DMS53 (cell line): ENCODE results near the gene LAMTOR4.
"Not testable (repeated sequence)": the region's sequence is repeated elsewhere in the genome, so short reads cannot be mapped to it uniquely, and the experiment has no call there.

Experiments used
- DNase-seq: peaks from one replicate; lab custom pipeline; 2025; lab: John Stamatoyannopoulos, UW

LAMTOR4 gene

DNA sequence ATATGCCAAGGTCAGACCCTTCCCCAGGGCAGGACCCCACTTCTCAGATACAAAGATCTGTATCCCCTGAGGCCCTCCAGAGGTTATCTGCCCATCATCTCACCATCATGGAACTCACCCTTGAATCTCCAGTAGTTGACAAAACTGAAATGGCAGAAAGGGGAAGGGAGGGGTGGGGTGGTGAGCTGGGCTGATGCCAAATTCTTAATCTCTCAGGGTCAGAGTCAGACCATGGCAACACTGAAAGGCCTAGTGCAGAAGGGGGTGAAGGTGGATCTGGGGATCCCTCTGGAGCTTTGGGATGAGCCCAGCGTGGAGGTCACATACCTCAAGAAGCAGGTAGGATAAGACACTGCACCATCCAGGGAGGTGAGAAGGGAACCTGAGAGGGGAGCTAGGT is 26.1 kb upstream of the LAMTOR4 start:
- DNase-seq, result no peak

DNA sequence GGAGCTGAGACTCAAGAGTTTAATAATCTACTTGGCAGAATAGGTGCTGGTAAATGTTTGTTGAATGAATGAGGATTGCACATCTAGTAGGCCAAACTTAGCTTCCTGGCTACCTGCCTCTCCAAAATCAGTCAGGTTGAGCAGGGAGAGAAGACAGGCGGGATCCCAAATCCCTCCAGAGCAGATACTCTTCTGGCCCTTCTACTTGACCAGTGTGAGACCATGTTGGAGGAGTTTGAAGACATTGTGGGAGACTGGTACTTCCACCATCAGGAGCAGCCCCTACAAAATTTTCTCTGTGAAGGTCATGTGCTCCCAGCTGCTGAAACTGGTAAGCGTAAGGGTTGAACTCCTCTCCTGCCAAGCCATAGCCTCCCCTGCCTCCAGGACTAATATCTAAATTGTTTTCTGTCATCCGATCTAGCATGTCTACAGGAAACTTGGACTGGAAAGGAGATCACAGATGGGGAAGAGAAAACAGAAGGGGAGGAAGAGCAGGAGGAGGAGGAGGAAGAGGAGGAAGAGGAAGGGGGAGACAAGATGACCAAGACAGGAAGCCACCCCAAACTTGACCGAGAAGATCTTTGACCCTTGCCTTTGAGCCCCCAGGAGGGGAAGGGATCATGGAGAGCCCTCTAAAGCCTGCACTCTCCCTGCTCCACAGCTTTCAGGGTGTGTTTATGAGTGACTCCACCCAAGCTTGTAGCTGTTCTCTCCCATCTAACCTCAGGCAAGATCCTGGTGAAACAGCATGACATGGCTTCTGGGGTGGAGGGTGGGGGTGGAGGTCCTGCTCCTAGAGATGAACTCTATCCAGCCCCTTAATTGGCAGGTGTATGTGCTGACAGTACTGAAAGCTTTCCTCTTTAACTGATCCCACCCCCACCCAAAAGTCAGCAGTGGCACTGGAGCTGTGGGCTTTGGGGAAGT is 24.2 kb upstream of the LAMTOR4 start:
- no peak for DNase-seq

DNA sequence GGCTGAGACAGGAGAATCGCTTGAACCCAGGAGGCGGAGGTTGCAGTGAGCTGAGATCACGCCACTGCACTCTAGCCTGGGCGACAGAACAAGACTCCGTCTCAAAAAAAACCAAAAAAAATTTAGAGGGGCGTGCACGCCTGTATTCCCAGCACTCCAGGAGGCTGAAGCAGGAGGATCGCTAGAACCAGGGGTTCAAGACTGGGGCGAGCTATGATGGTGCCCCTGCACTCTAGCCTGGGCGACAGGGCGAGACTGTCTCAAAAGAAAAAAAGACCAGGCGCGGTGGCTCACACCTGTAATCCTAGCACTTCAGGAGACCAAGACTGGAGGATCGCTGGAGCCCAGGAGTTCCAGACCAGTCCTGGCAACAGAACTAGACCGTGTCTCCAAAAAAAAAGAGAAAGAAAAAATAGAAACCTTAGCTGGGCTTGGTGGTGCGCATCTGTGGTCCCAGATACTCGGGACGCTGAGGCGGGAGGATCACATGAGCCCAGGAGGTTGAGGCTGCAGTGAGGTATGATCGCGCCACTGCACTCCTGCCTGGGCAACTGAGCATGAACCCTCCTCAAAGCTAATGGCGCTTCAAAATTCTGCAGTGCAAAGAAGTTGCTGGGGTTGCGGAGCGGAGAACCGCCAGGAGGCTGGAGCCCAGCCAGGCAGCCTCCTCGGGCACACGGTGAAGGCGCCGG is 22.3 kb upstream of the LAMTOR4 start:
- no peak for DNase-seq

DNA sequence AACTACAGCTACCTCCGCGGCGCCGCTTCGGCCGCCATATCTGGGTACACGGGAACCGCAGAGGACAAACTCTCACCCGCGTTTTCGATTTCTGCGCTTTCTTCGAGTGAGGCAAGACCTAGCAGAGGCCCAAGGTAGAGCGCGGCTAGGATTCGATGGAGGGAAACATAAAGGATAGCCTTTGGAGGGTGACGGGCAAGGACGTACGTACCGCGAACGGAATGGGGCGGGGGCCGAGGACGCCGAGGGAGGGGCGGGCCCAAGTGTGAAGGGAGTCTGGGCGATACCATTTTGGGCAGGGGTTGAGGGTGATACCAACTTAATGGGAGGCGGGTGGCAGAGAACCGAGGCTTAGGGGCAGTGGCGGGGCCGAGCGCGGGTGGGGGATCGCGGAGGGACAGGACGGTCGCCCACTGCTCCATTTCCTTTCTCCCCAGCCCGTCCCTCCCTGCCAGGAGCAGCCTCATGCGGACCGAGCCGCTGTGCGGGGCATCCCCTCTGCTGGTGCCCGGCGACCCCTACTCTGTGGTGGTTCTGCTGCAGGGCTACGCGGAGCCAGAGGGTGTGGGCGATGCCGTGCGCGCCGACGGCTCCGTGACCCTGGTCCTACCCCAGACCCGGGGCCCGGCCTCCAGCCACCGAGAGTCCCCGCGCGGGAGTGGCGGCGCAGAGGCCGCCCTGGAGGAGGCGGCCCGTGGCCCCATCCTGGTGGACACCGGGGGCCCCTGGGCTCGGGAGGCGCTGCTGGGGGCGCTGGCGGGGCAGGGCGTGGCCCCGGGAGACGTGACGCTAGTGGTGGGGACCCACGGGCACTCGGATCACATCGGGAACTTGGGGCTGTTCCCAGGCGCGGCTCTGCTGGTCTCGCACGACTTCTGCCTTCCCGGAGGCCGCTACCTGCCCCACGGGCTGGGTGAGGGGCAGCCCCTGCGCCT is 21.5 kb upstream of the LAMTOR4 start, which contains the start of gene MBLAC1:
TSS of gene MBLAC1 (plus strand) at position 37 of the 935 bp plus-strand sequence. CDS start at position 466, 429 bp downstream.
- peak; percentile 98 for DNase-seq

DNA sequence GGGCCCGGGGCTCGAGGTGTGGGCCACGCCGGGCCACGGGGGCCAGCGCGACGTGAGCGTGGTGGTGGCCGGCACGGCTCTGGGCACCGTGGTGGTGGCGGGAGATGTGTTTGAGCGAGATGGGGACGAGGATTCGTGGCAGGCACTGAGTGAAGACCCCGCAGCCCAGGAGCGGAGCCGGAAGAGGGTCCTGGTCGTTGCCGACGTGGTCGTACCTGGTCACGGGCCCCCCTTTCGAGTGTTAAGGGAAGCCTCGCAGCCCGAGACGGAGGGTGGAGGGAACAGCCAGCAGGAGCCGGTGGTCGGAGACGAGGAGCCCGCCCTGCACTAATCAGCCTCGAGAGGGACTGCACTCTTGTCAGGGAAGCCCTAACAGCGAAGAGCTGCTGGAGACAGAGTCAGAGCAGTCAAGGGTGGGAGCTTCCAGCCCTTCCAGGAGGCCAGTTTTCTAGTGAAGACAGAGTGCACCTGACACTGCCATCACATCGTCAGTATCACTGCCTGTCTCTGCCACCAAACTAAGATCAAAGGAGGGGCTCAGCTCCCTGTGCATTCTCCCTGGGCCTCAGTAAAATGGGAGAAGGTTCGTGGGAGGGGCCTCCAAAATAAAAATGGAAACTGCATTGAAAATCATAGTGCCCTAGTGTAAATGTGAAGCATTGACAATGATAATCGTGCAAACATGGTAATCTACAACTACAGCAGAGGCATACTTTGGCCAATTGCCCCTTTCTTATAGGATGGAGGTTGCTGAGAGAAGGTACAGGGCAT is 20.7 kb upstream of the LAMTOR4 start:
- peak; percentile 75 for DNase-seq

DNA sequence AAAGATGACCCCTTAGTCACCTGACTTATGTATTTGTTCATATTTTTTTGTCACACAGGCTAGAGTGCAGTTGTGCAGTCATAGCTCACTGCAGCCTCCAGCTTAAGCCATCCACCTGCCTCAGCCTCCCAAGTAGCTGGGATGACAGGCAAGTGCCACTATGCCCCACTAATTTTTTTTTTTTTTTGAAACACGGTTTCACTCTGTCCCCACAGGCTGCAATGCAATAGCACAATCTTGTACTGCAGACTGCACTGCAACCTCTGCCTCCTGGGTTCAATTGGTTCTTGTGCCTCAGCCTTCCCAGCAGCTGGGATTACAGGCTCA is 20.1 kb upstream of the LAMTOR4 start:
- no peak for DNase-seq

DNA sequence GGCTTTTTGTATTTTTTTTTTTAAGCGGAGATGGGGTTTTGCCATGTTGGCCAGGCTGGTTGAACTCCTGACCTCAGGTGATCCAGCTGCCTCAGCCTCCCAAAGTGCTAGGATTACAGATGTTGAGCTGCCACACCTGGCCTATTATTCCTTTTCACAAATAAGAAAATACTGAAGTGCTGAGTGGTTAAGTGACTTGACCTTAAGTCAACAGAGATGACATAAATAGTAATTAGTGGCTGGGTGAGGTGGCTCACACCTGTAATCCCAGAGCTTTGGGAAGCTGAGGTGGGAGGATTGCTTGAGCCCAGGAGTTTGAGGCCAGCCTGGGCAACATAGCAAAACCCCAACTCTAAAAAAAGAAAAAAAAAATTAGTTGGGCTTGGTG is 18.5 kb upstream of the LAMTOR4 start:
- DNase-seq, result peak; percentile 94

DNA sequence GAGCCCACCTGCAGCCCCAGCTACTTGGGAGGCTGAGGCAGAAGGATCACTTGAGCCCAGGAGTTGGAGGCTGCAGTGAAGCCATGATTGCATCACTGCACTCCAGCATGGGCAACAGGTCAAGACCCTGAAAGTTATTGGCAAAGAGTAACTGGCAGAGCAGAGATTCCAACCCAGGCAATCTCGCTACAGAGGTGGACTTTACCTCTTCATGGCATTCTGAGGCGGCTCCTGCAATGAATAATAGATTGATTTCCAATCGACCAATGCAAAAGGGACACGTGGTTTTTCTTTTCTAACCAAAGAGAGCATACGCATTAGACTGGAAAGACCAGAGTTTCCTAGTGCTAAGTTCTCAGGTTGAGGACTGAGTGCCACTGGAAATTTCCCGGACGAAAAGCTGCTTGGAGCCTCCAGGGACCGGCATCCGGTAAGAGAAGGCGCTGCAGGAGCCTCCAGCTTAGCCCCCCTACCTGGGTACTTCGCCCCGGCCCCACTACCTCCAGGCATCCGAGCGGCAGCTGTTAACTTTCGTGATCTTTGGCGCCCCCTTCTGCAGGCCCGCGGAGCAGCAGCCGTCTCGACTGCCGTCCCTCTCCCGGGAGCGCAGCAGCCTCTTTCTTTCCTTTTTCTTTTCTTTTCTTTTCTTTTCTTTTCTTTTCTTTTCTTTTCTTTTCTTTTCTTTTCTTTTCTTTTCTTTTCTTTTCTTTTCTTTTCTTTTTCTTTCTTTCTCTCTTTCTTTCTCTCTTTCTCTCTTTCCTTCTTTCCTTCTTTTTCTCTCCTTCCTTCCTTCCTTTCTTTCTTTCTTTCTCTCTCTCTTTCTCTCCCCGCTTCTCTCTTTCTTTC is 17.9 kb upstream of the LAMTOR4 start:
- DNase-seq, result peak; percentile 96

DNA sequence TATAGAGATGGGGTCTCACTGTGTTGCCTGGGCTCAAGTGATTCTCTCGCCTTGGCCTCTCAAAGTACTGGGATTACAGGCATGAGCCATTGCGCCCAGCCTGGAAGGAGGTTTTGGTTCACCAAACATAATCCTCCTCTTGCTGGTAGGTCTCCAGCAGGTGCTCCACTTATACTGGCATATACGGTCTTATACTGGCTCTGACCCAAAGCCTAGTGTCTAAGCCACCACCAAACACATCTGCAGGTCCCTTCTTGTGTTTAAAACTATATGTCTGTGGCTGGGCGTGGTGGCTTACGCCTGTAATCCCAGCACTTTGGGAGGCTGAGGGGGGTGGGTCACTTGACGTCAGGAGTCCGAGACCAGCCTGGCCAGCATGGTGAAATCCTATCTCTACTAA is 16.6 kb upstream of the LAMTOR4 start:
- DNase-seq, result peak; percentile 69

DNA sequence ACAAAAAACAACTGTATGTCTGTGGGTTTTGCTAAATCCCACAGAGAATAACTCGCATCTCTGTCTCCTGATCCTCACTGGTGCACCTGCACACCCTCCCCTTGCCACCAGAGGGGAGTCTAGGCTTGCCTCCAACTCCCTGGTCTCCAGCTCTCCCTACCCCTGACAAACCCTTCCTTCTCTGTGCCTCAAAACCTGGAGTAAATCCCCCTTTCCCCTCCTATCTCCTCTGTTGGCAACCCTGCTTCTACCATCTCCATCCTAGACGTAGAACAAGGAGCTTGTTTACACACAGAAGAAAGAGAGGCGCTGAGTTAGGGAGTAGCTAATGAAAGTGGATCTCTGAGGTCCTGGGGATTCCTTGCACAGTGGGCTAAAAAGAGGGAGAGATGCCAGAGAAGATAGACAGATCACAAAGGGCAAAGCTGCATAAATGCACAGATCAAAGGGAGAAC is 16.0 kb upstream of the LAMTOR4 start:
- peak; percentile 91 for DNase-seq

DNA sequence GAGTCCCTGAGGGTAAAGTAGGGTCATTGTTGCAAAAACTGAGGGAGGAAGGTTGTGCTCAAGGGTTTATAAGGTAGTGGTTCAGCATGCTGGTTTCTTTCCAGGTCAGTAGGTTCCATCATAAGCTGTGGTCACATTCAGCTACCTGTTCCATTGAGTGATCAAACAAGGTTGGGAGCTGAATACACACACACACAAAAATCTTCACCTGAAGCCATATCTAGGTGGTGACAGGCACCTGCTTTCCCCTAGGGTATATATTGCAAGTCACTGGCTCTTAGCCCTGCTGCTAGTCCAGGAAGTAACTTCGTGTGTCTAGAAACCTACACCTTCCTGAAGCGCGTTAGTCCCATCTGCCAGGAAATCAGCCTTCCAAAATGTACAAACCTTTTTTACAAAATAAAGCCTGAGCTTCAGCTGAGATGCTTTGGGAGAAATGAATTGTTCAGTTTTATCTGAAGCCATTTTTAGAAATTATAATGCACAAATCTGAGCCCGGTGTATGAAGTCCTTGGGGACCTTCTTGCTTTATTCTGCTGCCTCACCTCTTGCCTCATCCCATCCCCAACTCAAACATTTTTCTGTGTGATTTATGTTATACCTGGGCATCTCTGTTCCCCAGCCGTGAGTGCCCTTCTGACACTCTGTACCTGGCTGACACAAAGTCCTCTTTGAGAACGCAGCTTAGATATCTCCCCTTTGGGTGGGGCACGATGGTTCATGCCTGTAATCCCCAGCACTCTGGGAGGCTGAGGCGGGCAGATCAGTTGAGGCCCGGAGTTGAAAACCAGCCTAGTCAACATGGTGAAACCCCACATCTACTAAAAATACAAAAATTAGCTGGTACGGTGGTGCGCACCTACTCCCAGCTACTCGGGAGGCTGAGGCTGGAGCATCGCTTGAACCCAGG is 10.6 kb upstream of the LAMTOR4 start:
- peak; percentile 72 for DNase-seq

DNA sequence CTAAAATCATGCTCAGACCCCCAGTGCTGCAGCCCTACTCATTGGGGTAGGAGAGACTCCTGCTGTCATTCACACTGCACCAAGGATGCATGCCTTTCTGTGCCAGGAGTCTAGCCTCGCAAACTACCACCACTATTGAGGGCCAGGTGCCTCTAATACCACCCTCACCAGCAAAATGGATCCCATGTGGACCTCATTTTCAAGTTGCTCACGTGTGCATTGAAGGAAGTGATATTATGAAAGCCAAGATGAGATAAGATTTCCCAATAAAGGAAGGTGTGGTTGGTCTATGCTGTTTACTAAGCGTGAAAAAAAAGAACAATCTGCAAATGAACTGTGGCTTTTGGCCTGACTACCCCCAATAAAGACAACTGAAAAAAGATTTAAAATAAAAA is 7.2 kb upstream of the LAMTOR4 start:
- DNase-seq, result no peak

DNA sequence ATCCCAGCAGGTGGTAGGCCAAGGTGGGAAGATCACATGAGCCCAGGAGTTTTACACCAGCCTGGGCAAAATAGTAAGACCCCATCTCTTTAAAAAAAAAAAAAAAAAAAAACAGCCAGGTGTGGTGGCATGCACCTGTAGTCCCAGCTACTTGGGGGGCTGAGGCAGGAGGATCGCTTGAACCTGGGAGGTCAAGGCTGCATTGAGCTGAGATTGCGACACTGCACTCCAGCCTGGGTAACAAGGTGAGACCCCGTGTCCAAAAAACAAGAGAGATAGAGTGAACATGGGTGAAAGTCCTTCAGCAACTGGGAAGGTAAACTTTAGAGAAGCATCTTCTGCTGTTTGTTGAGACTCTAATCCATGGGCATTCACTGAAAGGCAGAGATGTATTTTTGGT is 6.3 kb upstream of the LAMTOR4 start:
- DNase-seq, result no peak

DNA sequence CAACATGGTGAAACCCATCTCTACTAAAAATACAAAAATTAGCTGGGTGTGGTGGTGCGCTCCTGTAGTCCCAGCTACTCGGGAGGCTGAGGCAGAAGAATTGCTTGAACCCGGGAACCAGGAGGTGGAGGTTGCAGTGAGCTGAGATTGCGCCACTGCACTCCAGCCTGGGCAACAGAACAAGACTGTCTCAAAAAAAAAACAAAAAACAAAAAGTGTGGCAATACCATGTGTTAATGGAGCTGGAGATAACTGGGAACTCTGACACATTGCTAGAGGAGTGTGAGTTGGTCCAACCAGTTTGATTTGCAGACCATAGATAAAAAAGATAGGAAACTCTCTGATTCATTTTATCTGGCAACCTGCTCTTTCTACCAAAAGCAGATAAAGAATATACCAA is 2.4 kb upstream of the LAMTOR4 start:
- not testable (repeated sequence) for DNase-seq

DNA sequence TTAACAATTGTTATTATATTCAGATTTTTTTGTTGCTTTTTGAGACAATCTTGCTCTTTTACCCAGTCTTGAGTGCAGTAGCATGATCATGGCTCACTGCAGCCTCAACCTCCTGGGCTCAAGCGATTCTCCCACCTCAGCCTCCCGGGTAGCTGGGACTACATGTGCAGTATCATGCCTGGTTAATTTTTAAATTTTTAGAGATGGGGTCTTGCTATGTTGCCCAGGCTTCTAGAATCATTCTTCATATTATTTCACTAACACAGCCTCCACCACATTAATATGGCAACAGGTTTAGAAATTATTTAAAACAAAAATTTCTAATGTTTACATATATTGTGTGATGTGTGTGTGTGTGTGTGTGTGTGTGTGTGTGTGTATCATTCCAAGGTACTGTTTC is 1.4 kb upstream of the LAMTOR4 start:
- DNase-seq, result no peak

DNA sequence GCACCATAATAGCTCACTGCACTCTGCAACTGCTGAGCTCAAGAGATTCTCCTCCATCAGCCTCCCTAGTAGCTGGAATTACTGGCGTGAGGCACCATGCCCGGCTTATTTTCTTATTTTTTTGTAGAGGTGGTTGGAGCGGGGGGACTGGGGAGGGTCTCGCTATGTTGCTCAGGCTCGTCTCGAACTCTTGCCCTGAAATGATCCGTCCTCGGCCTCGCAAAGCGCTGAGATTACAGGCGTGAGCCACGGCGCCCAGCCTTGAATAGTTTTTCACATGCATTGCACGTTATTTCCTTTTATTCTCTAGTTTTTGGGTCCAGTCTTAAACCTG is 526 bp upstream of the LAMTOR4 start:
- no peak for DNase-seq

DNA sequence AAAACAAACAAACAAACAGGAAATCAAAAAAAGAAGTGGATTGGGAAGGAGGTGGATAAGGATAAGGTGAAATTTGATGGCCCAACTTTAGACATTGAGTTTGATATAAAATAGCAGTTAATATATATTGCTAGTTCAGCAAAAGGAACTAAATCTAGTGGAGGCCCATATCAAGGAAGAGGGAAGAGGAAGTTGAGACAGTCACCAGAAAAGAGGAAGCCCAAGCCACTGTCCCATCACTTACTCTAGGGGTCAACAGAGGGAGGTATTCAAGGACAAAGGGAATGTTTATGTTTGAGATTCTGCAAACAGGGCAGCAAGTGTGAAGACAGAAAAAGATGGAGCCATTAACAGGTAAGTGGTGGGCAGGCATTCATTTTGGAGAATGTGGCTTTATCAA is 3.7 kb downstream of the LAMTOR4 start:
- DNase-seq, result no peak

DNA sequence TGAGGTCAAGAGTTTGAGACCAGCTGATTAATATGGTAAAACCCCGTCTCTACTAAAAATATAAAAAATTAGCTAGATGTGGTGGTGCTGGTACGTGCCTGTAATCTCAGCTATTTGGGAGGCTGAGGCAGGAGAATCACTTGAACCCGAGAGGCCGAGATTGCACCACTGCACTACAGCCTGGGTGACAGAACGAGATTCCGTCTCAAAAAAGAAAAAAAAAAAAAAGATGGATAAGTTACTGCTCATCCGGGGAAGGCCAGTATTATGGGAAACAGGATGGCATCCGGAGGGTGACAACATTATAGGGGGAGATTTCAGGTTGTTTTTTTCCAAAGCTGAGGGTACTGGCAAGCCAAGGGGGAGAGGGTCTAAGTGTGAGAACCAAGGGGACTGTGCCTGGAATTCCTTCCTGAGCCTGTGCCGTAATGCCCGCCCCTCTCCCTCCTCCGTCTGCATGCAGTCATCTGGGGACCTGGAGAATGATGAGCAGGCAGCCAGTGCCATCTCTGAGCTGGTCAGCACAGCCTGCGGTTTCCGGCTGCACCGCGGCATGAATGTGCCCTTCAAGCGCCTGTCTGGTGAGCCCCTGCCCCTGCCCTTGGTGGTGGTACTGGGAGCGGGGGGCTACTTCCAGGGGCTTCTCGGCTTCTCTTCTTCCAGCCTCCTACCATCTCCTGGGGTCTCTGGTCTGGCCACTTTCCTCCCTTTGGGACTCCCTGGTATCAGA is 4.4 kb downstream of the LAMTOR4 start:
- DNase-seq, result no peak
